CD4-positive, alpha-beta T cell treated with Interleukin-21 for 1 hour (primary cell): Measurements from ENCODE around the gene CCDC78.
"Not testable (repeated sequence)": the region's sequence is repeated elsewhere in the genome, so short reads cannot be mapped to it uniquely, and the experiment has no call there.

Experiments used
- DNase-seq: peaks from one replicate; pipeline ENCODE4 v3.0.0-alpha.2; 2020

Gene CCDC78

GRCh38 chr16:691242-691641 is 35.0 kb downstream of the CCDC78 start:
- not testable (repeated sequence) for DNase-seq

GRCh38 chr16:689175-689897 is 36.9 kb downstream of the CCDC78 start:
- DNase-seq, result no peak

- DNase-seq, result no peak
These were observed 38.7 kb downstream of the CCDC78 start for GRCh38 chr16:687499-687898.

- DNase-seq, result no peak
These were observed 39.6 kb downstream of the CCDC78 start for GRCh38 chr16:686459-687260.

GRCh38 chr16:685967-686366 is 40.3 kb downstream of the CCDC78 start:
- no peak for DNase-seq

- DNase-seq, result no peak
These were observed 41.1 kb downstream of the CCDC78 start for GRCh38 chr16:684961-685696.

- DNase-seq, result peak; percentile 98
These were observed 42.0 kb downstream of the CCDC78 start, which contains the start of gene JMJD8 for GRCh38 chr16:684071-684794. Gene JMJD8 (minus strand): TSS chr16:684334. CDS start chr16:684319, 15 bp downstream.

- no peak for DNase-seq
These were observed 42.7 kb downstream of the CCDC78 start for GRCh38 chr16:683396-684070.

- DNase-seq, result no peak
These were observed 43.5 kb downstream of the CCDC78 start for GRCh38 chr16:682493-683395.

GRCh38 chr16:681746-682427 is 44.4 kb downstream of the CCDC78 start:
- DNase-seq, result no peak

- DNase-seq, result no peak
These were observed 45.1 kb downstream of the CCDC78 start for GRCh38 chr16:680967-681745.

- DNase-seq, result no peak
These were observed 45.7 kb downstream of the CCDC78 start for GRCh38 chr16:680625-680945.

- peak; percentile 88 for DNase-seq
These were observed 46.2 kb downstream of the CCDC78 start, which contains the start of gene STUB1 for GRCh38 chr16:679814-680624. Gene STUB1 (plus strand): TSS chr16:680410. CDS start chr16:680526, 116 bp downstream.

- DNase-seq, result peak; percentile 62
These were observed 47.1 kb downstream of the CCDC78 start for GRCh38 chr16:678858-679813.

- no peak for DNase-seq
These were observed 47.9 kb downstream of the CCDC78 start for GRCh38 chr16:678209-678857.

GRCh38 chr16:677316-678190 is 48.7 kb downstream of the CCDC78 start:
- DNase-seq, result no peak
